ENCODE results near the gene ADAM12.

DNA sequence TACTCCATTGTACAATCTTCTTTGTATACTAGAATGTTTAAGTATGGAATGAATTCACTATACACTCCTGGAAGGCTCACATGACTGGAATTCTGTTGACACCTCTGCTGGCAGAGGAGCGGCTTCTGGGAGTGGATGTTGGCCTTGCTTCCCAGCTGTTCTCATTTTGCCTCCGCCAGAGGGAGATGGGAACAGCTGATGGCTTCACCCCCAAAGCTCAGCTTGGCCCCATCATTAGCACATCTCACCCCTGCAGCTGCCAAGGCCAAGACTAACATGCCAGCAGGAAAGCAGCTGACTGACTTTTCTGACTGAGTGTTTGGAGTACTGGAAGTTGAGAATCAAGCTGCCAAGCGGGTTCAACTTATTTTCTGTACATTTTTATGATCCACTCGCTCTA is 15.1 kb downstream of the ADAM12 start:
- TF ChIP-seq, protein P1, sequence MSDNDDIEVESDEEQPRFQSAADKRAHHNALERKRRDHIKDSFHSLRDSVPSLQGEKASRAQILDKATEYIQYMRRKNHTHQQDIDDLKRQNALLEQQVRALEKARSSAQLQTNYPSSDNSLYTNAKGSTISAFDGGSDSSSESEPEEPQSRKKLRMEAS (IDR thresholded peaks at IDR 0.05; ENCODE audit: low read depth, low read length): no peak
- TF ChIP-seq, protein P2, sequence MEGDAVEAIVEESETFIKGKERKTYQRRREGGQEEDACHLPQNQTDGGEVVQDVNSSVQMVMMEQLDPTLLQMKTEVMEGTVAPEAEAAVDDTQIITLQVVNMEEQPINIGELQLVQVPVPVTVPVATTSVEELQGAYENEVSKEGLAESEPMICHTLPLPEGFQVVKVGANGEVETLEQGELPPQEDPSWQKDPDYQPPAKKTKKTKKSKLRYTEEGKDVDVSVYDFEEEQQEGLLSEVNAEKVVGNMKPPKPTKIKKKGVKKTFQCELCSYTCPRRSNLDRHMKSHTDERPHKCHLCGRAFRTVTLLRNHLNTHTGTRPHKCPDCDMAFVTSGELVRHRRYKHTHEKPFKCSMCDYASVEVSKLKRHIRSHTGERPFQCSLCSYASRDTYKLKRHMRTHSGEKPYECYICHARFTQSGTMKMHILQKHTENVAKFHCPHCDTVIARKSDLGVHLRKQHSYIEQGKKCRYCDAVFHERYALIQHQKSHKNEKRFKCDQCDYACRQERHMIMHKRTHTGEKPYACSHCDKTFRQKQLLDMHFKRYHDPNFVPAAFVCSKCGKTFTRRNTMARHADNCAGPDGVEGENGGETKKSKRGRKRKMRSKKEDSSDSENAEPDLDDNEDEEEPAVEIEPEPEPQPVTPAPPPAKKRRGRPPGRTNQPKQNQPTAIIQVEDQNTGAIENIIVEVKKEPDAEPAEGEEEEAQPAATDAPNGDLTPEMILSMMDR (IDR thresholded peaks at IDR 0.05 in 2 of 3, conservative IDR thresholded peaks at IDR 0.05 in 1 of 3; ENCODE audit: control insufficient read depth in 2 of 3, extremely low read depth in 1 of 3, insufficient read depth in 1 of 3, low read depth in 3 of 3, low read length in 3 of 3): no peak
- TF ChIP-seq POLR2A (IDR thresholded peaks at IDR 0.05; ENCODE audit: low read depth, low read length): no peak
- no peak for TF ChIP-seq CHD4 (IDR thresholded peaks at IDR 0.05)
- TF ChIP-seq JUND (IDR thresholded peaks at IDR 0.05; ENCODE audit: low read depth, low read length): no peak

Data from GM12878 (cell line).